Activated CD8-positive, alpha-beta T cell treated with anti-CD3 and anti-CD28 coated beads, Interleukin-2, amount 10 ng/mL, durations not matched to agents 7 days and 5 days (primary cell): Measurements from ENCODE around the gene TPRG1. TPM values are rescaled to one million over a fixed set of nuclear protein-coding genes. Genes with fewer than 3 reads are reported as not detected.

Experiments used
- ATAC-seq: fragments of 150-1000 bp; cut with Tn5 transposase; one replicate; pipeline ENCODE4 v1.10.0; 2021; ENCODE audit warnings: moderate library complexity
- CTCF ChIA-PET: fragments of 350-600 bp; sonication (Branson Sonifier 250); formaldehyde crosslinking; loops from one replicate; lab custom pipeline; 2021; ENCODE audit warnings: antibody characterized with exemption; lab: Charles Lee
- POLR2A ChIA-PET: fragments of 350-600 bp; sonication (Branson Sonifier 250); formaldehyde crosslinking; loops from one replicate; lab custom pipeline; 2021; ENCODE audit warnings: antibody characterized with exemption; lab: Charles Lee
- DNase-seq: peaks from one replicate; pipeline ENCODE4 v3.0.0-alpha.2; 2020
- H3K27ac Mint-ChIP-seq: one replicate; pipeline ENCODE4 v1.8.0; 2021; ENCODE audit warnings: mild to moderate bottlenecking, mixed read lengths
- H3K27me3 Mint-ChIP-seq: one replicate; pipeline ENCODE4 v1.8.0; 2021; ENCODE audit warnings: low read depth, mixed read lengths
- H3K36me3 Mint-ChIP-seq: one replicate; pipeline ENCODE4 v1.8.0; 2021; ENCODE audit warnings: low read depth, mixed read lengths
- H3K4me1 Mint-ChIP-seq: one replicate; pipeline ENCODE4 v1.8.0; 2021; ENCODE audit warnings: low read depth, mixed read lengths
- H3K4me3 Mint-ChIP-seq: one replicate; pipeline ENCODE4 v1.8.0; 2021; ENCODE audit warnings: mild to moderate bottlenecking, mixed read lengths
- H3K9me3 Mint-ChIP-seq: one replicate; pipeline ENCODE4 v1.8.0; 2022; ENCODE audit warnings: mixed read lengths; ENCODE audit not compliant: insufficient read depth
- total RNA-seq, 2 experiments: library from RNA; stranded (reverse); gene quantifications; one replicate each; pipeline ENCODE4 v1.2.3, GENCODE V29; 2021

Gene TPRG1
- total RNA-seq, 2 experiments from 2014 or later: 0.86 to 1.0 TPM

DNA sequence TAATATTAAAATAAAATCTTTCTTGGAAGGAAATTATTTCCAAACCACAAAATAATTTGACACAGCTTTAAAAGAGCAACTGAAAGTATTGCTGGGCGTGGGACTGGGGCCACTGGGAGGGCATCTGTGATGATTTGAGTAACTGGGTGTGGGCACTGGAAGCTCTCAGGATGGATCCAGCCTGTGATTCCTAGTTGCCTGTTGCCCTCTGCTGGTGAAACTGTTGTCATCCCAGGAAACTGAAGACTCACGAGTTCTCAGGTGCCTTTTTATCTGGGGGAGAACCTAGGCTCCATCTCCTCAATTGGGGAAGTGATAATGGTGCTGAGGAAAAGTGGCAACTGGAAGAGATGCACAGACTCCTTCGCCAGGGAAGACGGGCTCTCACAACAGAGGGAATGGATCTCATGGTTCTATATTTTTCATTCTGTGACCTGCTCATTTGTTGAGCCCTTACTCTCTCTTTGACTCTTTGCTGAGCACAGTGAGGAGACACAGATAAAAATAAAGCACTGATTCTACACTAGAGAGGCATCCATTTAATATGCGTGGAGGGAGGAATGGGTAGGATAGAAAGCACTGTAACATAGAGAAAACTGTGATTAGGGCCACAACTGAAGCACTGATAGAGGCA lies 61.6 kb downstream of the TPRG1 start:
- POLR2A ChIA-PET: no interaction called here
- peaks cover 8% of the 10 kb centered on the region for H3K4me1 Mint-ChIP-seq
- H3K36me3 Mint-ChIP-seq: no peaks in the 10 kb centered on the region
- CTCF ChIA-PET: interaction anchor here (0.7 kb wide), 1 partner anchor 670 kb away, joined by 3 read pairs; no protein-coding TSS in a partner anchor
- H3K27ac Mint-ChIP-seq: no peak overlapping the region
- no peak for ATAC-seq
- H3K9me3 Mint-ChIP-seq: no peaks in the 10 kb centered on the region
- H3K4me3 Mint-ChIP-seq: no peak overlapping the region
- DNase-seq: no peak
- no peaks in the 10 kb centered on the region for H3K27me3 Mint-ChIP-seq

DNA sequence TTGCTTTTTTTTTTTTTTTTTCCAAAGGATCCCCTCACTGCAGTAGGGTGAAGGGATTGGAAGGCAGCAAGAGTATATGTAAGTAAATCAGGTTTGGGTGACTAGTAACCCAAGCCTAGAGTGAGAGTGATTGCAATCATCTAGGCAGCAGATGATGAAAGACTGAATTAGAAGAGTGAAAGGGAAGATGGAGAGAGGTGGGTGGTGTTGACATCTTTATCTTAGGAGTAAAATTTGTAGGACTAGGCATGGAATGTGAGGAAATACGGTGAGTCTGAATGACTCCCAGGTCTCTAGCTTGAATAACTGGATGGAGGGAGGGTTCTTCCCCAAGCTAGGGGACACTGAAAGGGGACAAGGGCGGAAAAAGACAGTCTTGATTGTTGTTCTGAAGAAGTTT lies 63.4 kb downstream of the TPRG1 start:
- no peak for DNase-seq
- Mint-ChIP-seq H3K27me3 (no peaks in the 10 kb centered on the region), H3K36me3 (no peaks in the 10 kb centered on the region), H3K4me3 (no peak overlapping the region), H3K27ac (no peak overlapping the region), H3K9me3 (no peaks in the 10 kb centered on the region), H3K4me1 (peaks cover 6% of the 10 kb centered on the region)
- POLR2A ChIA-PET: no interaction called here
- ATAC-seq: no peak
- CTCF ChIA-PET: interaction anchor here (1.4 kb wide), 1 partner anchor 713 kb away, joined by 3 read pairs; no protein-coding TSS in a partner anchor

- Mint-ChIP-seq H3K9me3 (peaks cover 4% of the 10 kb centered on the region), H3K4me1 (peaks cover 6% of the 10 kb centered on the region), H3K27me3 (no peaks in the 10 kb centered on the region), H3K36me3 (no peaks in the 10 kb centered on the region), H3K4me3 (no peak overlapping the region), H3K27ac (no peak overlapping the region)
- ATAC-seq (no peak), DNase-seq (no peak)
- CTCF ChIA-PET: interaction anchor here (0.6 to 1.4 kb wide), 2 partner anchors 712 to 1496 kb away, joined by 3 read pairs; no protein-coding TSS in a partner anchor
- POLR2A ChIA-PET: no interaction called here
Observed at GRCh38 chr3:189236352-189236751, 64.6 kb downstream of the TPRG1 start.

- Mint-ChIP-seq H3K27ac (no peak overlapping the region), H3K27me3 (no peaks in the 10 kb centered on the region), H3K4me3 (no peak overlapping the region), H3K9me3 (peaks cover 4% of the 10 kb centered on the region), H3K36me3 (no peaks in the 10 kb centered on the region), H3K4me1 (peaks cover 6% of the 10 kb centered on the region)
- no peak for DNase-seq
- no peak for ATAC-seq
- ChIA-PET POLR2A (no interaction called here), CTCF (no interaction called here)
Observed at GRCh38 chr3:189237526-189237925, 65.8 kb downstream of the TPRG1 start.

GRCh38 chr3:189238071-189238470 lies 66.3 kb downstream of the TPRG1 start:
- no peak overlapping the region for H3K4me3 Mint-ChIP-seq
- H3K4me1 Mint-ChIP-seq: peaks cover 6% of the 10 kb centered on the region
- ChIA-PET CTCF (no interaction called here), POLR2A (no interaction called here)
- DNase-seq (no peak), ATAC-seq (no peak)
- H3K27ac Mint-ChIP-seq: no peak overlapping the region
- H3K36me3 Mint-ChIP-seq: no peaks in the 10 kb centered on the region
- no peaks in the 10 kb centered on the region for H3K27me3 Mint-ChIP-seq
- H3K9me3 Mint-ChIP-seq: peaks cover 4% of the 10 kb centered on the region

GRCh38 chr3:189239616-189240015 lies 67.8 kb downstream of the TPRG1 start:
- POLR2A ChIA-PET: no interaction called here
- peaks cover 8% of the 10 kb centered on the region for H3K9me3 Mint-ChIP-seq
- CTCF ChIA-PET: no interaction called here
- no peak overlapping the region for H3K27ac Mint-ChIP-seq
- H3K27me3 Mint-ChIP-seq: no peaks in the 10 kb centered on the region
- no peak overlapping the region for H3K4me3 Mint-ChIP-seq
- H3K36me3 Mint-ChIP-seq: no peaks in the 10 kb centered on the region
- peaks cover 6% of the 10 kb centered on the region for H3K4me1 Mint-ChIP-seq
- ATAC-seq (no peak), DNase-seq (no peak)

GRCh38 chr3:189249987-189250386 lies 78.2 kb downstream of the TPRG1 start:
- ATAC-seq (no peak), DNase-seq (no peak)
- POLR2A ChIA-PET: no interaction called here
- CTCF ChIA-PET: no interaction called here
- Mint-ChIP-seq H3K4me1 (no peaks in the 10 kb centered on the region), H3K36me3 (no peaks in the 10 kb centered on the region), H3K9me3 (peaks cover 5% of the 10 kb centered on the region), H3K4me3 (no peak overlapping the region), H3K27me3 (no peaks in the 10 kb centered on the region), H3K27ac (no peak overlapping the region)

DNA sequence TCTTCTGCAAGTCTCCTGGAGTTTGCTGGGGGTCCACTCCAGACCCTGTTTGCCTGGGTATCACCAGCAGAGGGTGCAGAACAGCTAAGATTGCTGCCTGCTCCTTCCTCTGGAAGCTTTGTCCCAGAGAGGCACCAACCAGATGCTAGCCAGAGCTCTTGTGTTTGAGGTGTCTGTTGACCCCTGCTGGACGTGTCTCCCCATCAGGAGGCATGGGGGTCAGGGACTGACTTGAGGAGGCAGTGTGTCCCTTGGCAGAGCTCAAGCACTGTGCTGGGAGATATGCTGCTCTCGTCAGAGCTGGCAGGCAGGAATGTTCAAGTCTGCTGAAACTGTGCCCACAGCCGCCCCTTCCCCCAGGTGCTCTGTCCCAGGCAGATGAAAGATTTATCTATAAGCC lies 86.5 kb downstream of the TPRG1 start:
- ChIA-PET POLR2A (no interaction called here), CTCF (no interaction called here)
- H3K9me3 Mint-ChIP-seq: peaks cover 5% of the 10 kb centered on the region
- ATAC-seq (no peak), DNase-seq (no peak)
- no peak overlapping the region for H3K4me3 Mint-ChIP-seq
- no peaks in the 10 kb centered on the region for H3K4me1 Mint-ChIP-seq
- no peaks in the 10 kb centered on the region for H3K27me3 Mint-ChIP-seq
- H3K36me3 Mint-ChIP-seq: no peaks in the 10 kb centered on the region
- H3K27ac Mint-ChIP-seq: no peak overlapping the region

- no peak overlapping the region for H3K27ac Mint-ChIP-seq
- H3K4me3 Mint-ChIP-seq: no peak overlapping the region
- H3K36me3 Mint-ChIP-seq: no peaks in the 10 kb centered on the region
- no peak for DNase-seq
- ChIA-PET POLR2A (no interaction called here), CTCF (interaction anchor here (1.2 kb wide), 1 partner anchor 12 kb away, joined by 5 read pairs; no protein-coding TSS in a partner anchor)
- no peak for ATAC-seq
- no peaks in the 10 kb centered on the region for H3K9me3 Mint-ChIP-seq
- no peaks in the 10 kb centered on the region for H3K4me1 Mint-ChIP-seq
- no peaks in the 10 kb centered on the region for H3K27me3 Mint-ChIP-seq
Observed at GRCh38 chr3:189260556-189261493, 89.1 kb downstream of the TPRG1 start.

- ATAC-seq (no peak), DNase-seq (no peak)
- H3K27ac Mint-ChIP-seq: no peak overlapping the region
- no peaks in the 10 kb centered on the region for H3K9me3 Mint-ChIP-seq
- H3K27me3 Mint-ChIP-seq: no peaks in the 10 kb centered on the region
- ChIA-PET CTCF (no interaction called here), POLR2A (no interaction called here)
- no peaks in the 10 kb centered on the region for H3K4me1 Mint-ChIP-seq
- no peaks in the 10 kb centered on the region for H3K36me3 Mint-ChIP-seq
- H3K4me3 Mint-ChIP-seq: no peak overlapping the region
Observed at GRCh38 chr3:189262746-189263145, 91.0 kb downstream of the TPRG1 start.

DNA sequence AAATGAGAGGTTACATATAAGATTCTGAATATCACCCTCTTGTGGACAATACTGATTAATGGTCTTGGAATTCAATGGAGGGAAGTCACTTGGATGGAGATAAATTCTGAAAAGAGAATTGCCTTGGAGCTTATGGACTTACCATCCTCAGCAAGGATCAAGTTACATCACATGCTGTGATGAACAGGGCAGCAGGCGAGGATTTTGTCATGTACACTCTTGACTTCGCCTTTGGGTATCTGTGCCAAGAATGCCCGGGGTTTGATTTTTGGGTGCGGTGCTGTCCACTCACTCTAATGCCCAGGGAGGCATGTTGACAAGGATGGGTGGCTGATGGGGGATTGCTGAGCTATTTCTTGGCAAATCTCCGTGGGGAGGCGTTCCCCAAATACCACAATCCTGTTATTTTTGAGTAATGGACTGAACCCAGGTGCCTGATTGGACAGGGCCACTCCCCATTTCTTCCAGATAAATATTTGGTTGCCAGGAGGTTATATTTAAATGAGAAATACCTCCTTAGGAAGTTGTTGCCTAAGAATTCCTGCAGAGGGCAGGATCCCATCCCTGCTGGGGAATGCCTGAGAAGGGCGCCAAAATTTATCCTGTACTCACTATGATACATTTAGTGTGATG lies 96.3 kb downstream of the TPRG1 start:
- Mint-ChIP-seq H3K27me3 (no peaks in the 10 kb centered on the region), H3K36me3 (no peaks in the 10 kb centered on the region), H3K4me3 (no peak overlapping the region), H3K9me3 (no peaks in the 10 kb centered on the region), H3K27ac (no peak overlapping the region), H3K4me1 (peaks cover 3% of the 10 kb centered on the region)
- ATAC-seq: no peak
- no peak for DNase-seq
- ChIA-PET CTCF (interaction anchor here (0.8 to 2.3 kb wide), 5 partner anchors 9 to 694 kb away, joined by 3 to 8 read pairs (median 4); no protein-coding TSS in a partner anchor), POLR2A (no interaction called here)
